NCI-H345 (cell line): ENCODE results near the gene PRDM16.
A peak's percentile ranks its signal among the peaks of the same experiment; 100 is the strongest.
"Not testable (repeated sequence)": the region's sequence is repeated elsewhere in the genome, so short reads cannot be mapped to it uniquely, and the experiment has no call there.

Source experiments
- DNase-seq: peaks from one replicate; lab custom pipeline; 2025; lab: John Stamatoyannopoulos, UW

The PRDM16 gene

GRCh38 chr1:3282186-3282585, 213.2 kb downstream of the PRDM16 start:
- no peak for DNase-seq

- no peak for DNase-seq
Measured at GRCh38 chr1:3282656-3283430, 213.8 kb downstream of the PRDM16 start.

GRCh38 chr1:3283849-3284248, 214.8 kb downstream of the PRDM16 start:
- DNase-seq = no peak

- no peak for DNase-seq
Measured at GRCh38 chr1:3284691-3285090, 215.7 kb downstream of the PRDM16 start.

GRCh38 chr1:3285106-3285740, 216.2 kb downstream of the PRDM16 start:
- DNase-seq = no peak

- DNase-seq = not testable (repeated sequence)
Measured at GRCh38 chr1:3287095-3287494, 218.1 kb downstream of the PRDM16 start.

- no peak for DNase-seq
Measured at GRCh38 chr1:3287656-3288160, 218.7 kb downstream of the PRDM16 start.

GRCh38 chr1:3289502-3289901, 220.5 kb downstream of the PRDM16 start:
- no peak for DNase-seq

GRCh38 chr1:3290438-3290837, 221.4 kb downstream of the PRDM16 start:
- DNase-seq = no peak

- DNase-seq = no peak
Measured at GRCh38 chr1:3290915-3291314, 221.9 kb downstream of the PRDM16 start.

GRCh38 chr1:3292051-3292722, 223.2 kb downstream of the PRDM16 start:
- DNase-seq = no peak

- DNase-seq = no peak
Measured at GRCh38 chr1:3292868-3293562, 224.0 kb downstream of the PRDM16 start.

GRCh38 chr1:3293563-3294080, 224.6 kb downstream of the PRDM16 start:
- no peak for DNase-seq

GRCh38 chr1:3294450-3294849, 225.4 kb downstream of the PRDM16 start:
- no peak for DNase-seq

GRCh38 chr1:3295846-3296245, 226.8 kb downstream of the PRDM16 start:
- no peak for DNase-seq

- DNase-seq = peak; percentile 20
Measured at GRCh38 chr1:3296326-3296725, 227.3 kb downstream of the PRDM16 start.

GRCh38 chr1:3296826-3297225, 227.8 kb downstream of the PRDM16 start:
- no peak for DNase-seq

GRCh38 chr1:3297756-3298155, 228.8 kb downstream of the PRDM16 start:
- DNase-seq = no peak

GRCh38 chr1:3298197-3298596, 229.2 kb downstream of the PRDM16 start:
- DNase-seq = no peak

- DNase-seq = no peak
Measured at GRCh38 chr1:3304246-3304645, 235.2 kb downstream of the PRDM16 start.

- DNase-seq = no peak
Measured at GRCh38 chr1:3304692-3305091, 235.7 kb downstream of the PRDM16 start.

GRCh38 chr1:3305156-3305555, 236.2 kb downstream of the PRDM16 start:
- no peak for DNase-seq
